ENCODE results near the gene CCND3. TPM values are rescaled to one million over a fixed set of nuclear protein-coding genes. Genes with fewer than 3 reads are reported as not detected.

CCND3 gene
- total RNA-seq, 1 donor from 2014 or later, result 45.4 TPM

DNA sequence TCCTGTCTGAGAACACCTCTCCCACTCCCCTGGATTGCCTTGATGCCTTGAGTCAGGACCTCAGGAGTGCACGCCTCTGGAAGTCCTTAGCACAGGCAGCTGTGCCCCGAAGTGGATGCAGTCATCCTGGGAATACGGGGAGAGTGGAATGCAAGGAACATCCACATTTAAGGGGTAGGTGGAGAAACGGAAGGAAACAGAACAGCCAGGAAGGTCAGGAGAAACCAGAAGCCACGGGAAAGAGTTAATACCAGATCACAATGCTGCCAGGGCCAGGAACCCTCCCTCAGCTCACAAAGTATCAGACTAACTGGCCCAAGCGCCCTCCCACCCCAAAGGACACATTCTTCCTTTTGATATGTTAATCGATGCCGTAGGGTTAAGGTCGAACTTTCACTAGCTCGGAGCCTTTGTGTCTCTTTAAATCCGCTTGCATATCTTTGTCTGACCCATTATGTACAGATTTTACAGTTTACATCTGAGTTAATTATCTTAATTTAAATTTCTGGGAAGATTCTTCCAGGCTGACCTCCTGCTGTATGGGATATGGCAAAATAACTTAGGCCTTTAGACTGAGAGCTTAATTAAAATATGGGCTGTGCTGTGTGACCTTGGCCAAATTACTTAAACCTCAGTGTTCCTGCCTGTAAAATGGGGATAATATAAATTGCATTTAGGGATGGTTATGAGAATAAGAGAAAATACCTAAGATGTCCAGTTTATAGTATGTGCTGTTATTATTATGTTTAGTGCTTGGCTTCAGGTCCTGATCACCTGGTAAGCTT lies 24.0 kb upstream of the CCND3 start:
- no peak for DNase-seq (ENCODE audit: low read depth)

DNA sequence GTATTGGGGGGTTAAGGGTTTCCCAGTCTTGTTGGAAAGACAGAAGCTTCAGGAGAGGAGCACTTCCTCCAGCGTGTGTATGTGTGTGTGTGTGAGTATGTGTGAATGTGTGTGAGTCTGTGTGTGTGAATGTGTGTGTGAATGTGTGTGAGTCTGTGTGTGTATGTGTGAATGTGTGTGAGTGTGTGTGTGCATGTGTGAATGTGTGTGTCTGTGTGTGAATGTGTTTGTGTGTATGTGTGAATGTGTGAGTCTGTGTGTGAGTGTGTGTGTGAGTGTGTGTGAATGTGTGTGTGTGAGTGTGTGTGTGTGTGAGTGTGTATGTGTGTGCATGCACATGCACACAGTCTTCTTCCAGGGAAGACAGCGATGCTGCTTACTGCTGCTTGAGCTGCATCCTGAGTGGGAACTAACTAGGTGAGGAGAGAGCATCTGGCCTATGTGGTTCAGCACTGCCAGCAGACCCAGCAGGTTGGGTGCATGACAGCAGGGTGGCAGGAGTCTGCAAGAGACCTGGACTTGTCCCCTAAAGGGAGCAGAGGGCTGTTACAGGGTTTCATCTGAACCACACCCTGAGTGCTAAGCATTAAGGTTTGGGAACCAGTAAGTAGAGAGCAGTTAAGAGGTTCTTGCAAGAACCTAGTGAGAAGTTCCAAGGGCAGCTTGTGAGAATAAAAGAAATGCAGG lies 22.7 kb upstream of the CCND3 start:
- H3K4me3 ChIP-seq (ENCODE audit: low read depth, low read length), result no peak overlapping the region
- no peak for DNase-seq (ENCODE audit: low read depth)
- TF ChIP-seq, protein P1, sequence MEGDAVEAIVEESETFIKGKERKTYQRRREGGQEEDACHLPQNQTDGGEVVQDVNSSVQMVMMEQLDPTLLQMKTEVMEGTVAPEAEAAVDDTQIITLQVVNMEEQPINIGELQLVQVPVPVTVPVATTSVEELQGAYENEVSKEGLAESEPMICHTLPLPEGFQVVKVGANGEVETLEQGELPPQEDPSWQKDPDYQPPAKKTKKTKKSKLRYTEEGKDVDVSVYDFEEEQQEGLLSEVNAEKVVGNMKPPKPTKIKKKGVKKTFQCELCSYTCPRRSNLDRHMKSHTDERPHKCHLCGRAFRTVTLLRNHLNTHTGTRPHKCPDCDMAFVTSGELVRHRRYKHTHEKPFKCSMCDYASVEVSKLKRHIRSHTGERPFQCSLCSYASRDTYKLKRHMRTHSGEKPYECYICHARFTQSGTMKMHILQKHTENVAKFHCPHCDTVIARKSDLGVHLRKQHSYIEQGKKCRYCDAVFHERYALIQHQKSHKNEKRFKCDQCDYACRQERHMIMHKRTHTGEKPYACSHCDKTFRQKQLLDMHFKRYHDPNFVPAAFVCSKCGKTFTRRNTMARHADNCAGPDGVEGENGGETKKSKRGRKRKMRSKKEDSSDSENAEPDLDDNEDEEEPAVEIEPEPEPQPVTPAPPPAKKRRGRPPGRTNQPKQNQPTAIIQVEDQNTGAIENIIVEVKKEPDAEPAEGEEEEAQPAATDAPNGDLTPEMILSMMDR (conservative IDR thresholded peaks at IDR 0.05; ENCODE audit: low read depth, low read length), result no peak

More for the DNA sequence above, 24.0 kb upstream of the CCND3 start:
- TF ChIP-seq, protein P1 (conservative IDR thresholded peaks at IDR 0.05; ENCODE audit: low read depth, low read length), result no peak
- no peak overlapping the region for H3K4me3 ChIP-seq (ENCODE audit: low read depth, low read length)

- H3K4me3 ChIP-seq (ENCODE audit: low read depth, low read length), result no peak overlapping the region
- TF ChIP-seq, protein P1 (conservative IDR thresholded peaks at IDR 0.05; ENCODE audit: low read depth, low read length), result no peak
- no peak for DNase-seq (ENCODE audit: low read depth)
These were observed 21.8 kb upstream of the CCND3 start for GRCh38 chr6:41963371-41963770.

DNA sequence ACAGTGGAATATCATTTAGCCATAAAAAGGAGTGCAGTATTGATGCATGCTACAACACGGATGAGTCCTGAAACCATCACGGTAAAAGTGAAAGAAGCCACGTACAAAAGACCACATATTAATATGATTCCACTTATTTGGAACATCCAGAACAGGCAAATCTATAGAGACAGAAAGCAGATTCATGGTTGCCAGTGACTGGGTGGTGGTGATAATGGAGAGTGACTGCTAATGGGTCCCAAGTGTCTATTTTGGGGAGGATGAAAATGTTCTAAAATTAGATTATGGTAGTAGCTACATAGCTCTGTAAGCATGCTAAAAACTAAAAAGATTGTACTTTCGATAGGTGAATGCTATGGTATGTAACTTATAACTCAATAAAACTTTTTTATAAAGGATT lies 18.4 kb upstream of the CCND3 start:
- no peak for DNase-seq (ENCODE audit: low read depth)
- TF ChIP-seq, protein P1 (conservative IDR thresholded peaks at IDR 0.05; ENCODE audit: low read depth, low read length), result no peak
- no peak overlapping the region for H3K4me3 ChIP-seq (ENCODE audit: low read depth, low read length)

DNA sequence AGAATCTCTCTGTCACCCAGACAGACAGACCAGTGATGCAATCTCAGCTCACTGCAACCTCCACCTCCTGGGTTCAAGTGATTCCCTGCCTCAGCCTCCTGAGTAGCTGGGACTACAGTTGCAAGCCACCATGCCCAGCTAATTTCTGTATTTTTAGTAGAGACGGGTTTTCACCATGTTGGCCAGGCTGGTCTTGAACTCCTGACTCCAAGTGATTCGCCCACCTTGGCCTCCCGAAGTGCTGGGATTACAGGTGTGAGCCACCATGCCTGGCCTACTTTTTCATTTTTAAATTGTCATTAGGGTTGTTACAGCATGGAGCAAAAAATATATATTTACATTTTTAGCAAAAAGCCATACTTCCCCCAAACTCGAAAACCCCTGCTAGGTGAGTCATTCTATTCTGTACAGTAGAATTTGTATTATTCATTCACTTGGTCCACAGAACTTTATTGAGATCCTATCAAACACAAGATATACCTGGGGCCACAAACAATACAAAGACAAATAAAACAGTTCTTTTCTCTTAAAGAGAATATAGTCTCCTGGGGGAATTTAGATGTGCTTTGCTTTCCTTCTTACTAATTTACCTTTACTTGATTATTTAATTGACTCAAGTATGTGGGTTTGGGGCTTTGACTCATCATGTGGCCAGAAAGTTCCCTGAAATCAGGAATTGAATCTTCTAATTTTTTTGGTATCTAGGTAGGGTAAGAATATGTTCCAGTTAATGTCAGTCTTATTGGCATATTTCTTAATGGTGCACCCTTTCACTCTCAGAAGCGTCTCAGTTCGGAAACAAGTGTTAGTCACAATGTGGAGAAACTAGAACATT lies 16.6 kb upstream of the CCND3 start:
- no peak for DNase-seq (ENCODE audit: low read depth)
- TF ChIP-seq, protein P1 (conservative IDR thresholded peaks at IDR 0.05; ENCODE audit: low read depth, low read length), result no peak
- no peak overlapping the region for H3K4me3 ChIP-seq (ENCODE audit: low read depth, low read length)

DNA sequence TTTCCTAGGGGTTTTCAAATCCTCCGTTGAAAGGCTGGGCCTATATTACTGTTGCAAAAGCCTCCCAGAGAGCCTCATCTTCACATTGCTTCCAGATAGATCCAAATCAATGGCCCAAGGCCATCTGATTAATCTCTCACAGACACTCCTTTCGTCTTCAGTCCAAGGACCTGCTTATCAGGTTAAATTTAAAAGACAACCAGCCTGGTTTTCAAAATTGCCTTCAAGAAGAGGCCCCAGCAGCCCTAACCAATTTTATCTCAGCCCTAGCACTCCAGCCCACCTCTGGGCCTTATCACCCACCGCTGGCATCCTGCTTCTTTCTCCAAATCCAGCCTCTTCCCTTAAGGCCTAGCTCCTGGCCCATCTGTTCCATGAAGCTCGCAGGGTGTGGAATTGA lies 15.5 kb upstream of the CCND3 start:
- TF ChIP-seq, protein P1 (conservative IDR thresholded peaks at IDR 0.05; ENCODE audit: low read depth, low read length), result no peak
- no peak for DNase-seq (ENCODE audit: low read depth)

More for the DNA sequence above, 15.5 kb upstream of the CCND3 start:
- H3K4me3 ChIP-seq (ENCODE audit: low read depth, low read length), result no peak overlapping the region
